ENCODE results near the gene NCAM1. TPM values are rescaled to one million over a fixed set of nuclear protein-coding genes. Genes with fewer than 3 reads are reported as not detected.

The NCAM1 gene
- total and polyA plus RNA-seq, 8 donors, result 1.2 to 19.6 (median 3.6) TPM

GRCh38 chr11:113090716-113091480, 129.7 kb downstream of the NCAM1 start:
- Histone ChIP-seq H3K4me1 (no peaks in the 10 kb centered on the region), H3K36me3 (no peaks in the 10 kb centered on the region), H3K27me3 (no peaks in the 10 kb centered on the region), H3K4me3 (no peak overlapping the region), H3K27ac (no peak overlapping the region), H3K9me3 (no peaks in the 10 kb centered on the region)
- no peak for FAIRE-seq
- 65 to 77% methylated on average over 4 of the region's 4 CpGs for WGBS, 2 donors
- ATAC-seq, result no peak
- intact Hi-C loops (cut with DNase I), result no loop called here
- TF ChIP-seq, protein P1, sequence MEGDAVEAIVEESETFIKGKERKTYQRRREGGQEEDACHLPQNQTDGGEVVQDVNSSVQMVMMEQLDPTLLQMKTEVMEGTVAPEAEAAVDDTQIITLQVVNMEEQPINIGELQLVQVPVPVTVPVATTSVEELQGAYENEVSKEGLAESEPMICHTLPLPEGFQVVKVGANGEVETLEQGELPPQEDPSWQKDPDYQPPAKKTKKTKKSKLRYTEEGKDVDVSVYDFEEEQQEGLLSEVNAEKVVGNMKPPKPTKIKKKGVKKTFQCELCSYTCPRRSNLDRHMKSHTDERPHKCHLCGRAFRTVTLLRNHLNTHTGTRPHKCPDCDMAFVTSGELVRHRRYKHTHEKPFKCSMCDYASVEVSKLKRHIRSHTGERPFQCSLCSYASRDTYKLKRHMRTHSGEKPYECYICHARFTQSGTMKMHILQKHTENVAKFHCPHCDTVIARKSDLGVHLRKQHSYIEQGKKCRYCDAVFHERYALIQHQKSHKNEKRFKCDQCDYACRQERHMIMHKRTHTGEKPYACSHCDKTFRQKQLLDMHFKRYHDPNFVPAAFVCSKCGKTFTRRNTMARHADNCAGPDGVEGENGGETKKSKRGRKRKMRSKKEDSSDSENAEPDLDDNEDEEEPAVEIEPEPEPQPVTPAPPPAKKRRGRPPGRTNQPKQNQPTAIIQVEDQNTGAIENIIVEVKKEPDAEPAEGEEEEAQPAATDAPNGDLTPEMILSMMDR (IDR thresholded peaks at IDR 0.05), result no peak
- no peak for DNase-seq

- Histone ChIP-seq H3K4me1 (no peaks in the 10 kb centered on the region), H3K27me3 (no peaks in the 10 kb centered on the region), H3K9me3 (no peaks in the 10 kb centered on the region), H3K27ac (no peak overlapping the region), H3K4me3 (no peak overlapping the region), H3K36me3 (no peaks in the 10 kb centered on the region)
- no peak for DNase-seq
- whole genome bisulfite sequencing, 2 donors, result 56 to 65% methylated on average over 1 of the region's 1 CpG
- ATAC-seq, result peak in 1 of 4 donors; percentile 16
- no peak for FAIRE-seq
- TF ChIP-seq, protein P1 (IDR thresholded peaks at IDR 0.05), result no peak
- intact Hi-C loops (cut with DNase I), result no loop called here
Measured at GRCh38 chr11:113091481-113091780, 130.2 kb downstream of the NCAM1 start.

DNA sequence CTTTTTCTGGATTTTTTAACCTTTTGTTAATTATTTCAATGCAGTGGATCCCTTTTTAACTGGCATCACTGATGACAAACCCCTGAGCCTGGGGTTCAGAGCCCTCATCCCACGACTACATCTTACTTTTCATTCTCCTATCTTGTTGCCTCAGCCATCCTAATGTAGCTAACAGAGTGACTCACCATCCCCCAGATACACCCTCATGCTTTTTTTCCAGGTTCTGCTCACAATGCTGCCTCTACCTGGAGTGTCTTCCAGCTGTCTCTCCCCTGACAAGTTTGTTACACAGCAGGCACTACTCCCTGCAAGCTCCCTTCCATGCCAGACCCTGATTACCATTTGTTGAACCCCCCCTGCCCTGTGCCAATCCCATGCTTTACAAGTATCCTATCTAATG, 135.4 kb downstream of the NCAM1 start:
- no peak for DNase-seq
- no peak for FAIRE-seq
- no peaks in the 10 kb centered on the region for H3K36me3 ChIP-seq
- no peaks in the 10 kb centered on the region for H3K9me3 ChIP-seq
- H3K27ac ChIP-seq, result no peak overlapping the region
- intact Hi-C loops (cut with DNase I), result no loop called here
- TF ChIP-seq, protein P1 (IDR thresholded peaks at IDR 0.05), result no peak
- no peaks in the 10 kb centered on the region for H3K27me3 ChIP-seq
- no peak for ATAC-seq
- WGBS, 2 donors, result 31 to 40% methylated on average over 1 of the region's 1 CpG
- no peaks in the 10 kb centered on the region for H3K4me1 ChIP-seq
- no peak overlapping the region for H3K4me3 ChIP-seq

GRCh38 chr11:113103932-113104690, 142.9 kb downstream of the NCAM1 start:
- Histone ChIP-seq H3K9me3 (no peaks in the 10 kb centered on the region), H3K27ac (peak overlapping the region in 1 of 4 donors; percentile 17), H3K36me3 (no peaks in the 10 kb centered on the region), H3K4me1 (peaks cover 0 to 9% (median 4%) of the 10 kb centered on the region in 3 donors), H3K4me3 (no peak overlapping the region), H3K27me3 (no peaks in the 10 kb centered on the region)
- ATAC-seq (peak in 3 of 4 donors; percentile 20 to 61 (median 51)), FAIRE-seq (no peak), DNase-seq (no peak)
- TF ChIP-seq, protein P1 (IDR thresholded peaks at IDR 0.05), result no peak
- intact Hi-C loops (cut with DNase I), result no loop called here
- WGBS, 2 donors, result 39 to 42% methylated on average over 9 of the region's 9 CpGs

Measured in pancreas (tissue), 10 donors.